Activated B cell treated with CpG ODN at 0.5 μM for 24 hours (primary cell): ENCODE measurements around the gene PPFIA1. TPM values are rescaled to one million over a fixed set of nuclear protein-coding genes. Genes with fewer than 3 reads are reported as not detected.
"Not testable (repeated sequence)": the region's sequence is repeated elsewhere in the genome, so short reads cannot be mapped to it uniquely, and the experiment has no call there.

Experiments
- ATAC-seq: fragments of 200-7000 bp; cut with Tn5 transposase; one replicate; pipeline ENCODE4 v1.10.0; 2021; ENCODE audit warnings: low read depth, mild to moderate bottlenecking, moderate library complexity
- CTCF ChIA-PET: fragments of 350-600 bp; sonication (Branson Sonifier 250); formaldehyde crosslinking; loops from one replicate; lab custom pipeline; 2021; ENCODE audit warnings: antibody characterized with exemption; lab: Charles Lee
- POLR2A ChIA-PET: fragments of 350-600 bp; sonication (Branson Sonifier 250); formaldehyde crosslinking; loops from one replicate; lab custom pipeline; 2021; ENCODE audit warnings: antibody characterized with exemption; lab: Charles Lee
- DNase-seq: peaks from one replicate; pipeline ENCODE4 v3.0.0; 2022
- H3K27ac Mint-ChIP-seq: one replicate; pipeline ENCODE4 v1.8.0; 2020; ENCODE audit warnings: mixed read lengths
- H3K27me3 Mint-ChIP-seq: one replicate; pipeline ENCODE4 v1.8.0; 2021; ENCODE audit warnings: mixed read lengths
- H3K36me3 Mint-ChIP-seq: one replicate; pipeline ENCODE4 v1.8.0; 2021; ENCODE audit warnings: low read depth, mixed read lengths
- H3K4me1 Mint-ChIP-seq: one replicate; pipeline ENCODE4 v1.8.0; 2021; ENCODE audit warnings: mixed read lengths
- H3K4me3 Mint-ChIP-seq: one replicate; pipeline ENCODE4 v1.8.0; 2020; ENCODE audit warnings: mild to moderate bottlenecking, mixed read lengths
- H3K9me3 Mint-ChIP-seq: one replicate; pipeline ENCODE4 v1.8.0; 2020; ENCODE audit warnings: mixed read lengths
- CTCF ChIP-seq: fragments of 200-600 bp; IDR thresholded peaks from one replicate; pipeline ENCODE4 v1.8.0; 2022; ENCODE audit warnings: antibody characterized with exemption, mild to moderate bottlenecking
- intact Hi-C: fragments of 100-400 bp; cut with micrococcal nuclease; formaldehyde crosslinking; loops from one replicate; pipeline ENCODE4 v1.15.1; 2024
- total RNA-seq: library from RNA; stranded (reverse); gene quantifications from 2 replicates; pipeline ENCODE4 v1.2.3, GENCODE V29; 2022

PPFIA1 gene
- total RNA-seq, 1 donor from 2014 or later, result 53.3 TPM

- no peak for DNase-seq
- CTCF ChIA-PET, result no interaction called here
- Mint-ChIP-seq H3K27me3 (no peaks in the 10 kb centered on the region), H3K4me1 (no peaks in the 10 kb centered on the region), H3K4me3 (no peak overlapping the region), H3K9me3 (no peaks in the 10 kb centered on the region), H3K36me3 (peaks cover 42% of the 10 kb centered on the region), H3K27ac (no peak overlapping the region)
- ATAC-seq, result no peak
- intact Hi-C loops, result no loop called here
- POLR2A ChIA-PET, result no interaction called here
- TF ChIP-seq CTCF, result no peak
These were observed 22.4 kb downstream of the PPFIA1 start for GRCh38 chr11:70292863-70293262.

- H3K4me1 Mint-ChIP-seq, ATAC-seq, POLR2A ChIA-PET, CTCF ChIA-PET, intact Hi-C loops, H3K9me3 Mint-ChIP-seq, DNase-seq, H3K27me3 Mint-ChIP-seq, H3K4me3 Mint-ChIP-seq, H3K27ac Mint-ChIP-seq: not testable (repeated sequence)
- peaks cover 55% of the 10 kb centered on the region for H3K36me3 Mint-ChIP-seq
These were observed 24.7 kb downstream of the PPFIA1 start for GRCh38 chr11:70295166-70295565.

DNA sequence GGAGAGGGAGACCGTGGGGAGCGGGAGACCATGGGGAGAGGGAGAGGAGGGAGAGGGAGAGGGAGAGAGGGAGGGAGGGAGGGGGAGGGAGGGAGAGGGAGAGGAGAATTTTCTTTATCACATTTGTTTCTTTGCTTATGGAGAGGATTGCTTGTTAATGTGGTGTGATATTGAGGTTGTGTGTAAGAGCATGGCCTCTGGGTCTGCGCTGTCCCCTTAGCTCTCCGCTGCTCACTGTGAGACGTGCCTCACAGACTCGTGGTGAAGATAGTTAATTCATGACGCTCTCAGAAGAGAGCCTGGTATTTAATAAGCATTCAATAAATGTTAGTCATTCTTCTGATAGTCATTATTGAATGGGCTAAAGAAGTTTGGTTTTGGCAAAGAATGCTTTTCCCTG, 26.2 kb downstream of the PPFIA1 start:
- ATAC-seq (no peak), DNase-seq (no peak)
- no peak overlapping the region for H3K27ac Mint-ChIP-seq
- H3K4me1 Mint-ChIP-seq, result peaks cover 2% of the 10 kb centered on the region
- peaks cover 51% of the 10 kb centered on the region for H3K36me3 Mint-ChIP-seq
- H3K27me3 Mint-ChIP-seq, result no peaks in the 10 kb centered on the region
- intact Hi-C loops, result no loop called here
- no peaks in the 10 kb centered on the region for H3K9me3 Mint-ChIP-seq
- H3K4me3 Mint-ChIP-seq, result no peak overlapping the region
- POLR2A ChIA-PET, result no interaction called here
- CTCF ChIA-PET, result no interaction called here
- TF ChIP-seq CTCF, result no peak

GRCh38 chr11:70297341-70297740, 26.9 kb downstream of the PPFIA1 start:
- DNase-seq, result no peak

GRCh38 chr11:70298243-70298915, 27.9 kb downstream of the PPFIA1 start:
- Mint-ChIP-seq H3K27me3 (no peaks in the 10 kb centered on the region), H3K4me3 (no peak overlapping the region), H3K36me3 (peaks cover 55% of the 10 kb centered on the region), H3K4me1 (peaks cover 2% of the 10 kb centered on the region), H3K9me3 (no peaks in the 10 kb centered on the region), H3K27ac (no peak overlapping the region)
- CTCF ChIA-PET, result no interaction called here
- intact Hi-C loops, result no loop called here
- DNase-seq, result no peak
- TF ChIP-seq CTCF, result no peak
- ATAC-seq, result no peak
- POLR2A ChIA-PET, result no interaction called here

More at GRCh38 chr11:70297341-70297740, 26.9 kb downstream of the PPFIA1 start:
- no peak for ATAC-seq
- Mint-ChIP-seq H3K9me3 (no peaks in the 10 kb centered on the region), H3K27ac (no peak overlapping the region), H3K4me1 (peaks cover 2% of the 10 kb centered on the region), H3K27me3 (no peaks in the 10 kb centered on the region), H3K4me3 (no peak overlapping the region), H3K36me3 (peaks cover 58% of the 10 kb centered on the region)
- POLR2A ChIA-PET, result no interaction called here
- intact Hi-C loops, result no loop called here
- CTCF ChIA-PET, result no interaction called here
- no peak for TF ChIP-seq CTCF

DNA sequence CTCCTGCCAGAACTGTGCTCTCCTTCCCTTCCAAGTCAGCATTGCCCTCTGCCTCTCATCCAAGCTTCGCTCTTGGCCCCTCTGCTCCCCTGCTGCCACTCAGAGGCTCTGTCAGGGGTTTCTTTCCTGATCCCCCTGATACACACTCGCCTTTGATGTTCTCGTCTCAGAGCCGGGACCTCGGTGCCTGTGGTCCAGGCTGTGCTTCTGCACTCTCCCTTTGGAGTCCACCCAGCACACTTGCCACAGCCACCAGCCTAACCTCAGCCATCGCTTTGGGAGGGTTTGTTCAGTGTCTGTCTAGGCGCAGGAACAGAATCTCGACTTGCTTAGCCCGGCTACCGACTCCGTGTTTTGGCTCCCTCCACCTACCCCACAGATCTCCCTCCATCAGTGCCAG, 29.1 kb downstream of the PPFIA1 start:
- no peak for TF ChIP-seq CTCF
- intact Hi-C loops, result no loop called here
- peaks cover 2% of the 10 kb centered on the region for H3K4me1 Mint-ChIP-seq
- no peaks in the 10 kb centered on the region for H3K27me3 Mint-ChIP-seq
- no peak overlapping the region for H3K27ac Mint-ChIP-seq
- H3K4me3 Mint-ChIP-seq, result no peak overlapping the region
- H3K36me3 Mint-ChIP-seq, result peaks cover 53% of the 10 kb centered on the region
- no peak for ATAC-seq
- H3K9me3 Mint-ChIP-seq, result no peaks in the 10 kb centered on the region
- POLR2A ChIA-PET, result no interaction called here
- no peak for DNase-seq
- CTCF ChIA-PET, result no interaction called here
